Gastroesophageal sphincter (tissue), 3 donors: ENCODE measurements around the gene IRF2BP2.

Experiments used
- EP300 ChIP-seq: sonication (generic); formaldehyde crosslinking; IDR thresholded peaks from one replicate; pipeline ENCODE4 v1.6.1; 2017; ENCODE audit warnings: antibody characterized with exemption, mild to moderate bottlenecking
- POLR2A ChIP-seq, 2 donors: fragments of 450-650 bp; IDR thresholded peaks; one replicate each; pipeline ENCODE4 v1.6.1; 2017; ENCODE audit warnings: antibody characterized with exemption in 2 of 2, mild to moderate bottlenecking in 2 of 2, moderate library complexity in 1 of 2
- POLR2AphosphoS5 ChIP-seq: sonication (generic); formaldehyde crosslinking; IDR thresholded peaks from one replicate; pipeline ENCODE4 v1.6.1; 2017; ENCODE audit warnings: antibody characterized with exemption
- TF ChIP-seq, protein P1 (sequence below), 4 experiments: fragments of 200-600 bp in 2 of 4; fragments of 450-650 bp in 2 of 4; sonication (generic) in 1 of 4; IDR thresholded peaks; one replicate each; pipeline ENCODE4 v1.5.1; 2017 to 2019; ENCODE audit warnings: antibody characterized with exemption in 4 of 4, mild to moderate bottlenecking in 2 of 4, moderate library complexity in 2 of 4

DNA sequence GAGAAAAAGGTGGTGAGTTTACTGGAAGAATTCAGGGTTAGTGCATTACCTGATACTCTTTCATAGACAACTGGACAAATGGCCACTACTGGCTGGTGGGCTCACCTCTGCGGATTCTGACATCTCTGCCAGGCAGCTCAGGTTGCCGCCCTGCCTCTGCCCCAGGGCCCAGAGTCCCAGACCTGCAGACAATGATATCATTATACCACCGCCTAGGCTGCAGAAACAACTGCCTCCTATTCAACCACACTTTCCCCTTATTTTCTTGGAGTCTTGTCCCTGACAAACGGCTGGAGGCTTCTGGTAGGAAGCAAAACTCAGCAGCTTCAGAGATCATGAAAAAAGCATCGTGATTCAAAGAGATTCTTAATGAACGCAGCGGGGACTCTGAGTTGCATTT lies 37.0 kb downstream of the IRF2BP2 start:
- TF ChIP-seq POLR2A (IDR thresholded peaks at IDR 0.05) (no peak), EP300 (no peak), POLR2AphosphoS5 (no peak)
- TF ChIP-seq, protein P1, sequence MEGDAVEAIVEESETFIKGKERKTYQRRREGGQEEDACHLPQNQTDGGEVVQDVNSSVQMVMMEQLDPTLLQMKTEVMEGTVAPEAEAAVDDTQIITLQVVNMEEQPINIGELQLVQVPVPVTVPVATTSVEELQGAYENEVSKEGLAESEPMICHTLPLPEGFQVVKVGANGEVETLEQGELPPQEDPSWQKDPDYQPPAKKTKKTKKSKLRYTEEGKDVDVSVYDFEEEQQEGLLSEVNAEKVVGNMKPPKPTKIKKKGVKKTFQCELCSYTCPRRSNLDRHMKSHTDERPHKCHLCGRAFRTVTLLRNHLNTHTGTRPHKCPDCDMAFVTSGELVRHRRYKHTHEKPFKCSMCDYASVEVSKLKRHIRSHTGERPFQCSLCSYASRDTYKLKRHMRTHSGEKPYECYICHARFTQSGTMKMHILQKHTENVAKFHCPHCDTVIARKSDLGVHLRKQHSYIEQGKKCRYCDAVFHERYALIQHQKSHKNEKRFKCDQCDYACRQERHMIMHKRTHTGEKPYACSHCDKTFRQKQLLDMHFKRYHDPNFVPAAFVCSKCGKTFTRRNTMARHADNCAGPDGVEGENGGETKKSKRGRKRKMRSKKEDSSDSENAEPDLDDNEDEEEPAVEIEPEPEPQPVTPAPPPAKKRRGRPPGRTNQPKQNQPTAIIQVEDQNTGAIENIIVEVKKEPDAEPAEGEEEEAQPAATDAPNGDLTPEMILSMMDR (IDR thresholded peaks at IDR 0.05): no peak
